ENCODE results near the gene IGSF22. TPM values are rescaled to one million over a fixed set of nuclear protein-coding genes. Genes with fewer than 3 reads are reported as not detected.

IGSF22 gene
- total and polyA plus RNA-seq, 2 of the 13 experiments (the other 11 are each of a cell fraction or from before 2014, with no cell fraction given) = not detected

DNA sequence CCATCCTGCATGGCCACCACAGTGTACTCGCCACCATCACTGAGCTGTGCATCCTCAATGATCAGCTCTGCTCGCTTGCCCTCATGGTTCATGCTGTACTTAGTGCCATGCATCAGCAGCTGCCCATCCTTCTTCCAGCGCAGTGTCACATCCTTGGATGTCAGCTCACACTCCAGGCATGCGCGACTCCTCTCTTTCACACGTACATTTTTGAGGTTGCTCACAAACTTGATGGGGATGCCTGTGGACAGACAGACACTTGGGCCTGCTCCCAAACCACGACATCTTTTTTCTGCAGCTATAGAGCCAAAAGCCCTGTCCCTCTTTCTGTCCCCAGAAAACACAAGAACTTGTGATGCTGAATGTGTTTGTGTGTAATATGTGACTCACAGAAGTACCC lies 10.5 kb downstream of the IGSF22 start:
- no peak overlapping the region for H2AFZ ChIP-seq (ENCODE audit: low read length)
- no peak overlapping the region for H3K27ac ChIP-seq (ENCODE audit: extremely low read length, insufficient read depth, low read length)
- H3K4me1 ChIP-seq (ENCODE audit: insufficient read depth, low read length) = peaks cover 7% of the 10 kb centered on the region
- intact Hi-C loops (cut with micrococcal nuclease; ENCODE audit: unreplicated experiment) (no loop called here), in situ Hi-C loops (cut with HindIII; ENCODE audit: extremely low pct_ligation_motif_present, low pct_unique_long_range_greater_than_20kb) (no loop called here)
- H4K20me1 ChIP-seq (ENCODE audit: insufficient read depth, low read length) = no peaks in the 10 kb centered on the region
- H3K27me3 ChIP-seq (ENCODE audit: control insufficient read depth in 1 of 2, insufficient read depth in 2 of 2, low read length in 2 of 2) = peaks cover 5 to 72% of the 10 kb centered on the region in 2 experiments
- H3K9ac ChIP-seq (ENCODE audit: insufficient read depth, low read depth, low read length) = no peak overlapping the region
- no peaks in the 10 kb centered on the region for H3K9me3 ChIP-seq (ENCODE audit: low read length)
- no peaks in the 10 kb centered on the region for H3K36me3 ChIP-seq (replicated peaks in 1 of 2; ENCODE audit: control insufficient read depth in 1 of 2, insufficient read depth in 2 of 2, low read length in 2 of 2)
- H3K79me2 ChIP-seq (ENCODE audit: insufficient read depth, low read length) = no peaks in the 10 kb centered on the region
- ChIA-PET POLR2A (no interaction called here), CTCF (ENCODE audit: low intra/inter-chr PET ratio, low total read pairs) (no interaction called here)
- BruUV-seq (replicated peaks) = no TSS peak
- no peak for TF ChIP-seq KDM5A (IDR thresholded peaks at IDR 0.05; ENCODE audit: borderline replicate concordance, low read length)
- TF ChIP-seq, protein P1, sequence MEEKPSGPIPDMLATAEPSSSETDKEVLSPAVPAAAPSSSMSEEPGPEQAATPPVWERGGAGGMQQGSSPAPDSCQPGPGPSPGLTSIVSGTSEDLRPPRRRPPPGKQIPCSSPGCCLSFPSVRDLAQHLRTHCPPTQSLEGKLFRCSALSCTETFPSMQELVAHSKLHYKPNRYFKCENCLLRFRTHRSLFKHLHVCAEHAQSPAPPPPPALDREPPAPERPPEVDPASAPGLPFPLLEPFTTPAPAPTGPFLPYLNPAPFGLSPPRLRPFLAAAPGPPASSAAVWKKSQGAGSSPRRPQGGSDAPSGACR (CRISPR knock-in tag; IDR thresholded peaks at IDR 0.05) = no peak
- TF ChIP-seq SIX4 (CRISPR knock-in tag; IDR thresholded peaks at IDR 0.05) = no peak
- TF ChIP-seq, protein P2, sequence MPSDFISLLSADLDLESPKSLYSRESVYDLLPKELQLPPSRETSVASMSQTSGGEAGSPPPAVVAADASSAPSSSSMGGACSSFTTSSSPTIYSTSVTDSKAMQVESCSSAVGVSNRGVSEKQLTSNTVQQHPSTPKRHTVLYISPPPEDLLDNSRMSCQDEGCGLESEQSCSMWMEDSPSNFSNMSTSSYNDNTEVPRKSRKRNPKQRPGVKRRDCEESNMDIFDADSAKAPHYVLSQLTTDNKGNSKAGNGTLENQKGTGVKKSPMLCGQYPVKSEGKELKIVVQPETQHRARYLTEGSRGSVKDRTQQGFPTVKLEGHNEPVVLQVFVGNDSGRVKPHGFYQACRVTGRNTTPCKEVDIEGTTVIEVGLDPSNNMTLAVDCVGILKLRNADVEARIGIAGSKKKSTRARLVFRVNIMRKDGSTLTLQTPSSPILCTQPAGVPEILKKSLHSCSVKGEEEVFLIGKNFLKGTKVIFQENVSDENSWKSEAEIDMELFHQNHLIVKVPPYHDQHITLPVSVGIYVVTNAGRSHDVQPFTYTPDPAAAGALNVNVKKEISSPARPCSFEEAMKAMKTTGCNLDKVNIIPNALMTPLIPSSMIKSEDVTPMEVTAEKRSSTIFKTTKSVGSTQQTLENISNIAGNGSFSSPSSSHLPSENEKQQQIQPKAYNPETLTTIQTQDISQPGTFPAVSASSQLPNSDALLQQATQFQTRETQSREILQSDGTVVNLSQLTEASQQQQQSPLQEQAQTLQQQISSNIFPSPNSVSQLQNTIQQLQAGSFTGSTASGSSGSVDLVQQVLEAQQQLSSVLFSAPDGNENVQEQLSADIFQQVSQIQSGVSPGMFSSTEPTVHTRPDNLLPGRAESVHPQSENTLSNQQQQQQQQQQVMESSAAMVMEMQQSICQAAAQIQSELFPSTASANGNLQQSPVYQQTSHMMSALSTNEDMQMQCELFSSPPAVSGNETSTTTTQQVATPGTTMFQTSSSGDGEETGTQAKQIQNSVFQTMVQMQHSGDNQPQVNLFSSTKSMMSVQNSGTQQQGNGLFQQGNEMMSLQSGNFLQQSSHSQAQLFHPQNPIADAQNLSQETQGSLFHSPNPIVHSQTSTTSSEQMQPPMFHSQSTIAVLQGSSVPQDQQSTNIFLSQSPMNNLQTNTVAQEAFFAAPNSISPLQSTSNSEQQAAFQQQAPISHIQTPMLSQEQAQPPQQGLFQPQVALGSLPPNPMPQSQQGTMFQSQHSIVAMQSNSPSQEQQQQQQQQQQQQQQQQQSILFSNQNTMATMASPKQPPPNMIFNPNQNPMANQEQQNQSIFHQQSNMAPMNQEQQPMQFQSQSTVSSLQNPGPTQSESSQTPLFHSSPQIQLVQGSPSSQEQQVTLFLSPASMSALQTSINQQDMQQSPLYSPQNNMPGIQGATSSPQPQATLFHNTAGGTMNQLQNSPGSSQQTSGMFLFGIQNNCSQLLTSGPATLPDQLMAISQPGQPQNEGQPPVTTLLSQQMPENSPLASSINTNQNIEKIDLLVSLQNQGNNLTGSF (CRISPR knock-in tag; IDR thresholded peaks at IDR 0.05) = no peak
- no peak for TF ChIP-seq NKX3-1 (CRISPR knock-in tag; IDR thresholded peaks at IDR 0.05)
- TF ChIP-seq KMT2A (CRISPR knock-in tag; IDR thresholded peaks at IDR 0.05) = no peak
- TF ChIP-seq ZNF781 (CRISPR knock-in tag; IDR thresholded peaks at IDR 0.05; ENCODE audit: borderline replicate concordance, not compliant biosample characterization) = no peak
- H3K4me3 ChIP-seq (replicated peaks in 1 of 3; ENCODE audit: insufficient read depth in 1 of 3, low read depth in 2 of 3, low read length in 3 of 3) = no peak overlapping the region
- ATAC-seq (no peak), DNase-seq (ENCODE audit: low spot score) (no peak), FAIRE-seq (no peak)
- 41% methylated on average over 5 of the region's 7 CpGs for WGBS (ENCODE audit: low lambda C conversion rate)
- H3K4me2 ChIP-seq (ENCODE audit: low read depth, low read length) = no peak overlapping the region

Measured in HepG2 (cell line).